ENCODE results near the gene TRAPPC3L.

Gene TRAPPC3L

DNA sequence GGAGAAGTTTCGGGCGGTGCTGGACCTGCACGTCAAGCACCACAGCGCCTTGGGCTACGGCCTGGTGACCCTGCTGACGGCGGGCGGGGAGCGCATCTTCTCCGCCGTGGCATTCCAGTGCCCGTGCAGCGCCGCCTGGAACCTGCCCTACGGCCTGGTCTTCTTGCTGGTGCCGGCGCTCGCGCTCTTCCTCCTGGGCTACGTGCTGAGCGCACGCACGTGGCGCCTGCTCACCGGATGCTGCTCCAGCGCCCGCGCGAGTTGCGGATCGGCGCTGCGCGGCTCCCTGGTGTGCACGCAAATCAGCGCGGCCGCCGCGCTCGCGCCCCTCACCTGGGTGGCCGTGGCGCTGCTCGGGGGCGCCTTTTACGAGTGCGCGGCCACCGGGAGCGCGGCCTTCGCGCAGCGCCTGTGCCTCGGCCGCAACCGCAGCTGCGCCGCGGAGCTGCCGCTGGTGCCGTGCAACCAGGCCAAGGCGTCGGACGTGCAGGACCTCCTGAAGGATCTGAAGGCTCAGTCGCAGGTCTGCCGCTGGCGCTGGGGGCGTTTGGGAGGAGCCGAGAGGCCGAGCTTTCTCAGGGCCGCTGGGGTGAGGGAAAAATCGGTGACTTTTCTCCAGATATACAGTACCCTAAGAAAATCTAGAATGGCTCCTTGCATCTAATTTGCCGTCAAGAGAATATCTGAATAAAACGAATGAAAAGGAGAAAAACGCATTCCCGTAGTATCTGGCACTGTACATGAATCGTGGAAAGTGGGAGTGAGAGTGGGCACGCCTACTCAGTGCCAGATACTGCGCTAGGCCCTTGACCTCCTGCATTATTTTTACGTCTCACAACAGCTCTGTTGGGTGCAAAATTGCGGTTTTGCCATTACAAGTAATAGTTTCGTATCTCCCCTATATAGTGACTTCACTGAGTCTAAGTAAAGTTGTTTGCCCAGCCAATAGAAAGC, 83.3 kb downstream of the TRAPPC3L start:
- DNase-seq: peak; percentile 63

DNA sequence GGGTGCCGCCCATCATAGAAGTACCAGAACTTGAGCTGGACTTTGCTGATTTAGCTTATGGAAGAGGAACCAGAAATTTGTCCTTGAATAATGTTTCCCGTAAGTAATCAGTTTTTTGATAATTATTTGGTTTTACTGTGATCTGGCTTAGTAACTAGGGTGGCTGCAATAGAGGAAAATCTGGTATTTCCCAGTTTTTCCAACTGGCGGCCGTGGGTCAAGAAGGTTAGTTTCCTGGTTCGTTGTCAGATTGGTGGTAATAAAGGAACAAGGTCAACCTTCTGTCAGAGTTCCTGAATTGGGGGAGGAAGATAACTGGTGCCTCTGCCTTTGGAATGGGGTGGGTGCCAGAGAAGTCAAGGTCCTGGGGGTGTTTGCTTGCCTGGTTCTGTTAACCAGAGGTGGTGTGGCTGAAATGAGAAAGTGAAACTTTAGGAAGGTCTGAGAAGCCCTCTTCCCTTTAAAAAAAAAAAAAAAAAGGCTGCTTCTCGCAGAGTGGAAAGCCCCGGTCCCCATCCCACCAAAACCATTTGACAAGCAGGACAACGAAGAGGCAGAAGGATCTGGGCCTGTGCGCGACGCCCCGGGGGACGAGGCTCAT, 84.1 kb downstream of the TRAPPC3L start, which contains the start of gene CALHM6:
Gene CALHM6, plus strand, starts transcription at position 45 of the 601 bp plus-strand sequence. Its CDS starts 555 bp downstream, at position 600.
- DNase-seq: peak; percentile 74

DNA sequence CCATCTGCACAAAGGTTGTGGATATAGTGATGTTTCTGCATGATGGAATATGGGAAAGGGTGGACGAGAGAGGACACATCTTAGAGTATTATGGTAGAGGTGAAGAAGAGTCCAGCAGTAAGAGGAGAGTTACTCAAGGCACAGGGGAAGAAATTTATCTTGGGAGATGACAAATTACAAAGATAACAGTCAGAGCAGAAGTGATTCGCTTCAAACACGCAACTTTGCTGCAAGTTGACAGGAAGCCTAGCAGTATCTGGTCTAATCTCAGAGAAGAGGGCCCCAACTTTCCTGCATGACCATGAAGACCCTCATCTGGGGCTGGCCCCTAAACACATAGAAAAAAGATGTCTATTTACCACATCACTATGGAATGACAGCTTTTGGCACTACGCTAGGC, 85.6 kb downstream of the TRAPPC3L start:
- no peak for DNase-seq

DNA sequence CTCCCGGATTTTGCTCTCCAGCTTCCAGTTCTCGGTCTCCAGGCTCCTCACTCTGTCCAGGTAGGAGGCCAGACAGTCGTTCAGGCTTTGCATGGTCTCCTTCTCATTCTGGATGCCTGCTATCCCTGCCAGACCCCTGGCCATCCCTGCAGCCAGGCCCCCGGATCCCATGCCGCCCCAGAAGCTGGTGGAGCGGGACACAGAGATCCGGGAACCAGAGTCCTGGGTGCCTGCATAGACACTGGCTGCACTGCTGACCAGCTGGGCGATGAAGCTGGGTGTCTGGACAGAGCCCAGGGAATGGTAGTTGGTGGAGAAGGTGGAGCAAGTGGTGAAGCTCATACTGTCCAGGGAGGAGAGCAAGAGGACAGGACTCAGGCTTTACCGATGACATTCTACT, 87.2 kb downstream of the TRAPPC3L start:
- no peak for DNase-seq

DNA sequence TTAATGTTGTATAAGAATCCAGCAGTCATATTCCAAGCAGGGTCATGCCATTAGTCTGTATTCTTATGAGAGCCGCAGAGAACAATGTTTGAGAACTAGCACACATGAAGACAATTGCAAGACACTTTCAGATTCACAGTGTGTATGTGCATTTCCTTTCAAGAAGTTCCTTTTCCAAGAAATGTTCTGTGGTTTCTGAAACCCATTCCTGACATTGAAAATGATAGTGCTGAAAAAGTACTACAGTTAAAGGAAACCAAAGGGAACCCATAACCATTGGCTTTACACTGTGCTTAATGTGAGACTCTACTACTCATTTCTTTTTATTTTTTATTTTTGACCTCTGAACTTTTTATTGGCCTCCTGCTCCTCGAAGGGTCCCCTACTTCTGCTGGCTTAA, 88.6 kb downstream of the TRAPPC3L start:
- peak; percentile 88 for DNase-seq

DNA sequence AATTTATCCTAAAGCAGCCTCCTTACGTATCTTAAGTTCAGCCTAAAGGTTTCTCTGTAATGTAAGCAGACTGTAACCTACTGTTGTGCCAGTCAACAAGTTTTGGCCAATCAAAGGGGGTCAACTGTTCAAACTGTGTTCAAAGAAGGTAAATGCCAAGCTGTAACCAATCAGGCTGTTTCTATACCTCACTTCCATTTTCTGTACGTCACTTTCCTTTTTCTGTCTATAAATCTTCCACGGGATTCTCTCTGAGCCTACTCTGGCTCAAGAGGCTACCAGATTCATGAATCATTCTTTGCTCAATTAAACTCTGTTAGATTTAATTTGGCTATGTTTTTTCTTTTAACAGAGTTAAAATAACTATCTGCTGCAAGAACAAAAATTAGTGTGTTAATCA, 89.4 kb downstream of the TRAPPC3L start:
- DNase-seq: no peak

DNA sequence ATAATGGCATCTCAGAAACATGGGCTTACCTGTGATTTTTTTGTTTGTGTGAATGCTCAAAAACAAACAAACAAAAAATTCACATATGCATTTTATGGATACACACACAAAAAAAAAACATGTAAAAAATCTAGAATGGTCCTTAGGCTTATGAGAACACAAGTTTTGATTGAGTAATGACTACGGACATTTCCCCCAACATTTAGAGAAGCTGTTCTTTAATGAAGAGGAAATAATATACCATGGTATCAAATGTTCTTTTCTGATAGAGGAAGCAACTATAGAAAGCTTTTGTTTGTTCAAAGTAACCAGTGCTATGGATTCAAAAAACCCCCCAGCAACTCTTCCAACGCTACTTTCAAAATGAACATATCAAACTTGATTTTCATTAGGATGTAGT, 93.0 kb downstream of the TRAPPC3L start:
- DNase-seq: no peak

DNA sequence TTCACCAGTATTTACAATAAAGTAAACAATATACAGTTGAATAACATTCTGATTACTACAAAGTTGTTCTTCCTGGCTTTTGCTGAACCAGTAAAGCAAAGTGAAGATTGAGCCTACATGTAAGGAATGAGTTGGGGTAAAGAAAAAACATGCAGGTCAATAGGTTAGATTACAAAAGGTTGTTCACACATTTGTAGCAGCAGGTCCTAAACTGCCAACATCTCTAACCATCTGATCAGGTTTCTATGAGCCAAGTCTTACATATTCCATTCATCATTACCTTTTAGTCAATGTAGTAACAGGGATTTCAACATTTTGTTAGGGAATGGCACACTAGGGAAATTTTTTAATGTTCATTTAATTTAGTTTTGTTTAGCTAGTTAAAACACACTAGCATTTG, 93.6 kb downstream of the TRAPPC3L start:
- no peak for DNase-seq

DNA sequence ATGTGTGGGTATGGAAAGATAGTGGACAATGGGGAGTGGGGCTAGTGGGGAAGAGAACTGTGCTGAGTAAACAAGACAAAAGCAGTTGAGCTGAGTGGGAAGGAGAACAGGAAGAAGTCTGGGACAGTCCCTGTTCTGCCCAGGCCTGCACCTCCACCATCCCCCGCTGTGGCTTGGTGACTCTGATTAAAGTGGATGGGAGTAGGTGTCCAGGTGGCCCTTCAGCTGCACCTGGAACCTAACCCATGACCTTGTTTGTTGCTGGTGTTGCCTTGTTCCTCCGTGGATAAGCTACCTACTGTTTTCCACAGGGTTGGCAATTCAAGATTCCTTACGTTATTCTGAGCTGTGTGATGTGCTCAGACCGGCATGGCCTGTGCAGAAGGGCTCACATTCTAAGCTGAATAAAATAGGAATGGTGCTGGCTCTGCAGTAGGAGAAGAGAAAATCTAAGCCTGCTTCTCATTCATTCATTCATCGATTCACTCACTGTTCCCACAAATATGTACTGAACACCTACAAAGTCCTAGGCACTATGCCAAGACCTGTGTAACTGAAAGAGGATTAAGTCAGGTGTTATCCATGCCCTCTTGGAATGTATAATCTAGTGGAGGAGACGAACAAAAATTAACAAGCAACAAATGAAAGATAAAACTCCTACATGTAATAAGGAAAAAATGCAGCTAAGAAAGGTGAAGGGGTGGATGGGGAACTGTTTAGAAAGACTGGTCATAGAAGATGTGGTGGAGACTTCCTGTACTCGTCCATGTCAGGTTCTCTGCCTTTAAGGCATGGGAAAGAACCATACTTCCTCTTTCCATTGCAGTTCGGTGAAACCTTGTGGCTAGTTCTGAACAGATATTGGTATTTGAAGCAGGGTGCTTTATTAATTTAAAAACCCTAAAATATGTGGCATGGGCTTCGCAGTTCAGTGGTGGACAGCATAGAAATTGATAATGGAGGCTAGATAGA, 94.4 kb downstream of the TRAPPC3L start:
- peak; percentile 68 for DNase-seq

DNA sequence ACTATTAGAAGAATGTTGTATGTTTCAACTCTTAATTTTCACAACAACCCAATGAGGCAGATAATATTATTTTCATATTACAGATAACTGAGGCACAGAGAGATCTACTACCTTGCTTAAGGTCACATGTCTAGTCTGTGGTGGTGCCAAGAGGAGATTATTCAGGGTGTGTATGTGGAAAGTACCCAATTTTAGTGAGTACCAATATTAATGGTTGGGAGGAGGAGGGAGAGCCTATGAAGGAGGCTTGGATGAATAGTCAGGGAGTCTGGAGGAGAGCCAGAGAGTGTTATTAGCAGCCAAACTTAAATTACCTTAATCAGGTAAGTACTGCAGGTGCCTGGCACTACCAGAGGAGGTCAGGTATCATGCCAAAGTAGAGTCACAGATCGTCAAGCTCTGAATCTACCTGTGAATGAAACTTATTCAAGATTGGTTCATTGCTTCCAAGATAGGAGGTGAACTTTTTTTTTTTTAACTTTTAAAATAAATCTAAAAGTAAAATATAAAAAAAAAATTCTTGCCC, 95.2 kb downstream of the TRAPPC3L start:
- no peak for DNase-seq

DNA sequence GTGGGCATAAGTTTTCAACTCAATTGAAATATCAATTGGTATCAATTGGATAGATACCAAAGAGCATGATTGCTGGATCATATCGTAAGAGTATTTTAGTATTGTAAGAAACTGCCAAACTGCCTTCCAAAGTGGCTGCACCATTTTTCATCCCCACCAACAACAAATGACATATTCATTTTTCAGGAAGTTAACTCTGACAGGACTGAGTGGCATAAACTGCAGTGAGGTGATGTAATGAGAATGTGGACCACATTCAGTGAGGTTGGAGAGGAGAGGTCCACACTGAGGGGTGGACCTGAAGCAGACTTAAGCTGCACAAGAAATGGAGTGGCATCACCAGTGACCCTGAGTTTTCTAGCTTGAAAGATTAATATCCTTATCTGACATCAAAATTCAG, 95.9 kb downstream of the TRAPPC3L start:
- DNase-seq: peak; percentile 32

DNA sequence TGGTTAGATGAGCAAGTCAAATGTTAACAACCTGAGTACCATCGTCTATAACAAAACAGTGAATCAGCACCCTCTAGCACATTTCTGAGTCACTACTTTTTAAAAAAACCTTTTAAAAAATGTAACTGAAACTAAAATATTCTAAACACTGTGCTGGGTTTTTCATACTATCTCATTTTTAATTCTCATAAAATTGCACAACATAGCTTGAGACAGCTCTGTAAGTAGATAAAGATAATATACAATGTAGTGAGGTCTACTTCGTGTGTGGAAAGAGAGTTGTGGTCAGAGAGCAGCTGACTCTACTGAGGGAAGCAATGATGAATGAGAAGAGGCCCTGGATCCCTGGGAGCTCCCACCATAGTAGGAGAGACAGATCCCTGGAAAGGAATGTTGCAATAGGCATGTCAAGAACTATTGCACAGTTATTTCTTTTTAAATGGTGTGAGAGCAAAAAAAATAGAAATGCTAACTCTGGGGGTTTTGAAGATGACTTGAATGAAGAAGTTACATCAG, 97.9 kb downstream of the TRAPPC3L start:
- peak; percentile 97 for DNase-seq

DNA sequence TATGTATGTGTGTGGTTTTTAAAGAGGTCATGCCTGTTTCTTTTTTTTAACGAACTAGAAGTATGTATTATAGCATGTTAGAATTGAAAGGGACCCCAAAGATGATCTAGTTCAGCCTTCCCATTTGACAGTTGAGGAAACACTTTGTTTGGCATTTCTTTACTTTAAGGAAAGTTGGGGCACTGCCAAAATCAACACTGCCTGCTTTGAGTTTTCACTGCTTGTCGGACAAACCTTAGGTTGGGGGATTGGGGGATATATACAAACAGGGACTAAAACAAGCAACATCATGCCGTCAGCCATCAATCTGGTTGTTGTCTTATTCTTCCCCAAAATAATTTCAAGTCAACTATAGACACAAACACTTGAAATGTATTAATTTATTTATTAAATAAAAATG, 98.4 kb downstream of the TRAPPC3L start:
- no peak for DNase-seq

DNA sequence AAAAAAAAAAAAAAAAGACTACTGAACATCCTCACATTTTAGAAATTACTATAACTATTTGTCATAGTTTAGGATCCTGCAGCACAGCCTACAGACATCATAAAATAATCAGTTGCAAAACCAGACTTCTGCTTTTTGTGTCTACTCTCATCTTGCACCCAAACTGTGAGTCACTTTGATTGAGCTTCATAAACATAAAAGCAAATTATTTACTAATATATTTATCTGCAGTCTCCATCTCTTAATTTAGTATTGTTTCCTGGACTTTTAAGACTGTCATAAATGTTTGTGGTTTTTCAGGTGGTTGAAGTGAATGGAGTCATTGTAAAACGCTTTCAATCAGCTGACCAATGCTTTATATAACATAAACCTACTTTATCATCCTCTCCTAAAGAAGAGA, 99.1 kb downstream of the TRAPPC3L start:
- peak; percentile 87 for DNase-seq

DNA sequence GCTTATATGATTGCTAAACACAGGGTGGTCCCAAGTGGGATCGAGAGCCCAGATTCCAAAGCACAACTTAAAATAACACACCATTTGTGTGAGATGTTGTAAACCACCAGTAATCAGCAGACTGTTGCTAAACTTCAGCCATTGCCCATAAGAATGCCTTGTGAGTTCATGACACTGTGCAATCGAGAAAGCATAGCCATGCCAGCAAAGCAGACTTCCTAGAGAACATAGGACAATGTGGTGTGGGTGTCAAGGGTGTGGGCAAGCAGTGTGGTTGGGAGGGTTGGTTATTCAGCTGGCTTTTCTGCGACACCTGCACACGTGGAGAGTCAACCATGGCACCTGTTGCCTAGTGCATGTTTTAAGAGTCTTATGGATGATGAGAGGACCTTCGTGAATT, 100.4 kb downstream of the TRAPPC3L start:
- DNase-seq: peak; percentile 40
